ENCODE results near the gene OGA. TPM values are rescaled to one million over a fixed set of nuclear protein-coding genes. Genes with fewer than 3 reads are reported as not detected.

OGA gene
- total and polyA plus RNA-seq, 2 experiments from 2014 or later, result 42.5 to 78.0 TPM

GRCh38 chr10:101745074-101745696 is 73.1 kb downstream of the OGA start:
- 54 to 60% methylated on average over 9 of the region's 9 CpGs for WGBS, 2 experiments (ENCODE audit: low coverage in 1 of 2, low lambda C conversion rate in 2 of 2, missing lambda C conversion rate in 2 of 2)
- Histone ChIP-seq H3K27ac (no peak overlapping the region), H3K4me1 (ENCODE audit: insufficient read depth) (no peaks in the 10 kb centered on the region), H3K27me3 (replicated peaks; ENCODE audit: insufficient read depth) (peaks cover 17% of the 10 kb centered on the region), H3K9me2 (ENCODE audit: insufficient read depth) (no peaks in the 10 kb centered on the region), H3K36me3 (ENCODE audit: low read depth) (no peaks in the 10 kb centered on the region), H2AFZ (no peak overlapping the region), H4K20me1 (ENCODE audit: insufficient read depth) (no peaks in the 10 kb centered on the region), H3K9ac (no peak overlapping the region), H3K9me3 (ENCODE audit: low read depth) (no peaks in the 10 kb centered on the region), H3K4me2 (ENCODE audit: unreplicated experiment) (no peak overlapping the region), H3K79me2 (ENCODE audit: insufficient read depth) (no peaks in the 10 kb centered on the region), H3F3A (ENCODE audit: insufficient read depth) (no peaks in the 10 kb centered on the region), H3K4me3 (no peak overlapping the region)
- no peak for DNase-seq
- in situ Hi-C loops (cut with MboI), result no loop called here
- TF ChIP-seq EZH2phosphoT487 (IDR thresholded peaks at IDR 0.05; ENCODE audit: insufficient read depth, low read depth), result no peak
- no peak for TF ChIP-seq EZH2 (IDR thresholded peaks at IDR 0.05; ENCODE audit: insufficient read depth, poor library complexity, severe bottlenecking)

DNA sequence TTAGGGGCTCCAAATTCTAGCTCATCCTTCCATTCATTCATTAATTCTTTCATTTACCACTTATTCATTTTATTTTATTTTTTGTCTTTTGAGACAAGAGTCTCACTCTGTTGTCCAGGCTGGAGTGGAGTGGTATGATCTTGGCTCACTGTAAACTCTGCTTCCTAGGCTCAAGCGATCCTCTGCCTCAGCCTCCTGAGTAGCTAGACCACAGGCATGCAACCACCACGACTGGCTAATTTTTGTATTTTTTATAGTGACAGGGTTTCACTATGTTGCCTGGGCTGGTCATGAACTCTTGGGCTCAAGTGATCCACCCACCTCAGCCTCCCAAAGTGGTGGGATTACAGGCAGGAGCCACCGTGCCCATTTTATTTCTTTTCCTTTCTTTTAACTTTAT is 74.0 kb downstream of the OGA start:
- Histone ChIP-seq H2AFZ (no peak overlapping the region), H3K9me3 (ENCODE audit: low read depth) (no peaks in the 10 kb centered on the region), H3K79me2 (ENCODE audit: insufficient read depth) (no peaks in the 10 kb centered on the region), H3K9me2 (ENCODE audit: insufficient read depth) (no peaks in the 10 kb centered on the region), H4K20me1 (ENCODE audit: insufficient read depth) (no peaks in the 10 kb centered on the region), H3K9ac (no peak overlapping the region), H3K4me2 (ENCODE audit: unreplicated experiment) (no peak overlapping the region), H3K4me1 (ENCODE audit: insufficient read depth) (no peaks in the 10 kb centered on the region), H3K36me3 (ENCODE audit: low read depth) (no peaks in the 10 kb centered on the region), H3K27me3 (replicated peaks; ENCODE audit: insufficient read depth) (peaks cover 23% of the 10 kb centered on the region), H3F3A (ENCODE audit: insufficient read depth) (no peaks in the 10 kb centered on the region), H3K4me3 (no peak overlapping the region), H3K27ac (no peak overlapping the region)
- 53 to 60% methylated on average over 3 of the region's 3 CpGs for WGBS, 2 experiments (ENCODE audit: low coverage in 1 of 2, low lambda C conversion rate in 2 of 2, missing lambda C conversion rate in 2 of 2)
- TF ChIP-seq EZH2phosphoT487 (IDR thresholded peaks at IDR 0.05; ENCODE audit: insufficient read depth, low read depth) (no peak), EZH2 (IDR thresholded peaks at IDR 0.05; ENCODE audit: insufficient read depth, poor library complexity, severe bottlenecking) (no peak)
- in situ Hi-C loops (cut with MboI), result no loop called here
- DNase-seq, result no peak

DNA sequence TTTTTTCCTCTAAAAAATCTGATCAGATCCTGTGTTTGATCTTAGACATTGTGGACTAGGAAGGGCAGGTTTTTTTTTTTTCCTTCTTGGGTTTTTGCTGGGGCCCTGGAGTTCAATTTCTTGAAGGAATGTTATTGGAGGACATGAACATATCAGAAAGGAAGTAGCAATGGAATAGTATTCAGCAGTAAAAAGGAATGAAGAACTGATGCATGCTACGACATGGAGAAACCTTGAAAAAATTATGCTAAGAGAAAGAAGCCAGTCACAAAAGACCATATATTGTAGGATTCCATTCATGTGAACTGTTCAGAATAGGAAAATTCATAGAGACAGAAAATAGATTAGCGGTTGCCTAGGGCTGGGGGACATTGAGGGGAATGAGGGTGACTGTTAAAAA is 76.3 kb downstream of the OGA start:
- Histone ChIP-seq H3K79me2 (ENCODE audit: insufficient read depth) (no peaks in the 10 kb centered on the region), H3K27me3 (replicated peaks; ENCODE audit: insufficient read depth) (peaks cover 32% of the 10 kb centered on the region), H3K4me2 (ENCODE audit: unreplicated experiment) (no peak overlapping the region), H3K9me2 (ENCODE audit: insufficient read depth) (no peaks in the 10 kb centered on the region), H4K20me1 (ENCODE audit: insufficient read depth) (no peaks in the 10 kb centered on the region), H3K27ac (no peak overlapping the region), H2AFZ (no peak overlapping the region), H3K9ac (no peak overlapping the region), H3K9me3 (ENCODE audit: low read depth) (no peaks in the 10 kb centered on the region), H3F3A (ENCODE audit: insufficient read depth) (no peaks in the 10 kb centered on the region), H3K4me3 (no peak overlapping the region), H3K4me1 (ENCODE audit: insufficient read depth) (no peaks in the 10 kb centered on the region), H3K36me3 (ENCODE audit: low read depth) (no peaks in the 10 kb centered on the region)
- in situ Hi-C loops (cut with MboI), result no loop called here
- no peak for DNase-seq
- TF ChIP-seq EZH2phosphoT487 (IDR thresholded peaks at IDR 0.05; ENCODE audit: insufficient read depth, low read depth) (no peak), EZH2 (IDR thresholded peaks at IDR 0.05; ENCODE audit: insufficient read depth, poor library complexity, severe bottlenecking) (no peak)
- WGBS, 2 experiments (ENCODE audit: low coverage in 1 of 2, low lambda C conversion rate in 2 of 2, missing lambda C conversion rate in 2 of 2), result 40 to 44% methylated on average over 2 of the region's 2 CpGs

DNA sequence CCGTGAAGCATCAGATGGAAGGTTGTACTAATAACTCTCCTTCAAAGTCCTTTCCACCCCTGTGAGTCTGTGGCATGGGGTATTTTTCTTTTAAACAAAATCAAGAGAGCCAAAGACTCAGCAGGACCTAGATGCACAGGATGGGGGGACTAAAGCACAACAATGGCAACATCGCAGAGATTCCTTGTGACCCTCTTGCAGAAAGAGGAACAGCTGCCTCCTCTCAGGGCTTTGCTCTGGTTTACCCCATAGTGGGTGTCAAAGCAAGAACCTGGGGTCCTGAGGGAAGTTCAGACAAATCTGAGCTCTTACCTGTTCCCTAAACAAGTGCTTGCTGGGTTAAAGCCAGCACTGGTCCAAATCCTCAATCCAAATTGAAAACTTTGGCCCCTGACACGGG is 81.6 kb downstream of the OGA start:
- in situ Hi-C loops (cut with MboI), result no loop called here
- H3K4me1 ChIP-seq (ENCODE audit: insufficient read depth), result no peaks in the 10 kb centered on the region
- TF ChIP-seq EZH2phosphoT487 (IDR thresholded peaks at IDR 0.05; ENCODE audit: insufficient read depth, low read depth), result no peak
- no peak for DNase-seq
- H3K9ac ChIP-seq, result no peak overlapping the region
- no peak overlapping the region for H2AFZ ChIP-seq
- no peaks in the 10 kb centered on the region for H3F3A ChIP-seq (ENCODE audit: insufficient read depth)
- no peak overlapping the region for H3K27ac ChIP-seq
- H3K9me2 ChIP-seq (ENCODE audit: insufficient read depth), result no peaks in the 10 kb centered on the region
- 57 to 78% methylated on average over 3 of the region's 3 CpGs for WGBS, 2 experiments (ENCODE audit: low coverage in 1 of 2, low lambda C conversion rate in 2 of 2, missing lambda C conversion rate in 2 of 2)
- H3K79me2 ChIP-seq (ENCODE audit: insufficient read depth), result no peaks in the 10 kb centered on the region
- peaks cover 51% of the 10 kb centered on the region for H3K27me3 ChIP-seq (replicated peaks; ENCODE audit: insufficient read depth)
- H3K9me3 ChIP-seq (ENCODE audit: low read depth), result no peaks in the 10 kb centered on the region
- no peaks in the 10 kb centered on the region for H4K20me1 ChIP-seq (ENCODE audit: insufficient read depth)
- no peak overlapping the region for H3K4me2 ChIP-seq (ENCODE audit: unreplicated experiment)
- H3K4me3 ChIP-seq, result no peak overlapping the region
- H3K36me3 ChIP-seq (ENCODE audit: low read depth), result no peaks in the 10 kb centered on the region

Other genes starting within 250 kb of the OGA start
- 8.5 and 13.1 TPM in 2 replicates for gene POLL, start 230.2 kb downstream of the OGA start, total RNA-seq (2014; rRNA removed; shearing (Covaris generic))
- gene POLL, start 230.2 kb downstream of the OGA start, polyA plus RNA-seq (2016; fragmentation: Nextera tagmentation; extraction: Ambion mirVana), result 11.5 and 12.1 TPM in 2 replicates
- 29.2 and 57.9 TPM in 2 replicates for gene DPCD, start 230.1 kb downstream of the OGA start, total RNA-seq (2014; rRNA removed; shearing (Covaris generic))
- gene DPCD, start 230.1 kb downstream of the OGA start, polyA plus RNA-seq (2016; fragmentation: Nextera tagmentation; extraction: Ambion mirVana), result 59.9 and 65.6 TPM in 2 replicates
- 18.7 and 26.8 TPM in 2 replicates for gene FBXW4, start 123.3 kb downstream of the OGA start, total RNA-seq (2014; rRNA removed; shearing (Covaris generic))
- gene FBXW4, start 123.3 kb downstream of the OGA start, polyA plus RNA-seq (2016; fragmentation: Nextera tagmentation; extraction: Ambion mirVana), result 3.5 and 4.6 TPM in 2 replicates
- gene FGF8, start 42.3 kb downstream of the OGA start, total RNA-seq (2014; rRNA removed; shearing (Covaris generic)), result 4.4 TPM in 1 of 2 replicates, not detected in the other
- gene FGF8, start 42.3 kb downstream of the OGA start, polyA plus RNA-seq (2016; fragmentation: Nextera tagmentation; extraction: Ambion mirVana), result not detected in 2 replicates
- gene NPM3, start 35.0 kb downstream of the OGA start, total RNA-seq (2014; rRNA removed; shearing (Covaris generic)), result 62.0 and 69.6 TPM in 2 replicates
- gene NPM3, start 35.0 kb downstream of the OGA start, polyA plus RNA-seq (2016; fragmentation: Nextera tagmentation; extraction: Ambion mirVana), result 2.9 and 4.1 TPM in 2 replicates
- gene KCNIP2, start 25.4 kb upstream of the OGA start, total RNA-seq (2014; rRNA removed; shearing (Covaris generic)), result 0.22 TPM in 1 of 2 replicates, not detected in the other
- 0.15 and 0.24 TPM in 2 replicates for gene KCNIP2, start 25.4 kb upstream of the OGA start, polyA plus RNA-seq (2016; fragmentation: Nextera tagmentation; extraction: Ambion mirVana)
- 5.6 and 9.0 TPM in 2 replicates for gene ARMH3, start 237.7 kb upstream of the OGA start, total RNA-seq (2014; rRNA removed; shearing (Covaris generic))
- gene ARMH3, start 237.7 kb upstream of the OGA start, polyA plus RNA-seq (2016; fragmentation: Nextera tagmentation; extraction: Ambion mirVana), result 9.5 and 11.1 TPM in 2 replicates
- 45.1 and 46.9 TPM in 2 replicates for gene HPS6, start 246.9 kb upstream of the OGA start, total RNA-seq (2014; rRNA removed; shearing (Covaris generic))
- 10.9 and 12.2 TPM in 2 replicates for gene HPS6, start 246.9 kb upstream of the OGA start, polyA plus RNA-seq (2016; fragmentation: Nextera tagmentation; extraction: Ambion mirVana)